Endothelial cell of umbilical vein (primary cell): ENCODE results near the gene GAB1.

Source experiments
- EZH2 ChIP-seq: IDR thresholded peaks from 2 replicates; pipeline ENCODE4 v1.6.1; 2012; ENCODE audit warnings: borderline replicate concordance, low read depth, mild to moderate bottlenecking, moderate library complexity, low read length, inconsistent platforms; ENCODE audit not compliant: severe bottlenecking
- POLR2A ChIP-seq: IDR thresholded peaks from 2 replicates; pipeline ENCODE4 v1.6.1; 2012; ENCODE audit warnings: low read depth, mild to moderate bottlenecking, control low read depth, low read length
- POLR2AphosphoS5 ChIP-seq: IDR thresholded peaks from 2 replicates; pipeline ENCODE4 v1.6.1; 2012; ENCODE audit warnings: low read depth, mild to moderate bottlenecking, control low read depth, low read length, moderate library complexity; ENCODE audit not compliant: insufficient read depth

GRCh38 chr4:143363332-143363731 is 26.7 kb downstream of the GAB1 start:
- TF ChIP-seq POLR2AphosphoS5 (no peak), POLR2A (no peak), EZH2 (no peak)
